ENCODE data around the gene ADARB2. TPM values are rescaled to one million over a fixed set of nuclear protein-coding genes. Genes with fewer than 3 reads are reported as not detected.

The ADARB2 gene
- total RNA-seq, 2 experiments from 2014 or later = 0.17 to 0.30 TPM

GRCh38 chr10:1215862-1216573, 521.3 kb downstream of the ADARB2 start:
- no peak overlapping the region for H3K4me3 Mint-ChIP-seq
- H3K27ac Mint-ChIP-seq = no peak overlapping the region
- no peaks in the 10 kb centered on the region for H3K4me1 Mint-ChIP-seq
- no peak for DNase-seq
- H3K9me3 Mint-ChIP-seq = no peaks in the 10 kb centered on the region
- H3K27me3 Mint-ChIP-seq = no peaks in the 10 kb centered on the region
- H3K36me3 Mint-ChIP-seq (ENCODE audit: low read depth) = no peaks in the 10 kb centered on the region
- CTCF ChIA-PET = no interaction called here
- POLR2A ChIA-PET = no interaction called here

GRCh38 chr10:1214882-1215540, 522.3 kb downstream of the ADARB2 start:
- CTCF ChIA-PET = no interaction called here
- Mint-ChIP-seq H3K4me1 (no peaks in the 10 kb centered on the region), H3K27ac (no peak overlapping the region), H3K4me3 (no peak overlapping the region), H3K9me3 (no peaks in the 10 kb centered on the region), H3K36me3 (ENCODE audit: low read depth) (no peaks in the 10 kb centered on the region), H3K27me3 (no peaks in the 10 kb centered on the region)
- POLR2A ChIA-PET = no interaction called here
- DNase-seq = no peak

GRCh38 chr10:1214071-1214675, 523.2 kb downstream of the ADARB2 start:
- Mint-ChIP-seq H3K27me3 (no peaks in the 10 kb centered on the region), H3K9me3 (no peaks in the 10 kb centered on the region), H3K4me1 (no peaks in the 10 kb centered on the region), H3K27ac (no peak overlapping the region), H3K4me3 (no peak overlapping the region), H3K36me3 (ENCODE audit: low read depth) (no peaks in the 10 kb centered on the region)
- DNase-seq = no peak
- ChIA-PET POLR2A (no interaction called here), CTCF (no interaction called here)

GRCh38 chr10:1213252-1214070, 523.9 kb downstream of the ADARB2 start:
- H3K4me3 Mint-ChIP-seq = no peak overlapping the region
- no peaks in the 10 kb centered on the region for H3K27me3 Mint-ChIP-seq
- DNase-seq = no peak
- ChIA-PET CTCF (interaction anchor here (0.6 kb wide), 1 partner anchor 190 kb away, joined by 3 read pairs; no protein-coding TSS in a partner anchor), POLR2A (no interaction called here)
- no peak overlapping the region for H3K27ac Mint-ChIP-seq
- no peaks in the 10 kb centered on the region for H3K9me3 Mint-ChIP-seq
- no peaks in the 10 kb centered on the region for H3K4me1 Mint-ChIP-seq
- no peaks in the 10 kb centered on the region for H3K36me3 Mint-ChIP-seq (ENCODE audit: low read depth)

GRCh38 chr10:1212571-1213141, 524.7 kb downstream of the ADARB2 start:
- Mint-ChIP-seq H3K9me3 (no peaks in the 10 kb centered on the region), H3K27me3 (no peaks in the 10 kb centered on the region), H3K4me1 (no peaks in the 10 kb centered on the region), H3K4me3 (no peak overlapping the region), H3K36me3 (ENCODE audit: low read depth) (no peaks in the 10 kb centered on the region), H3K27ac (no peak overlapping the region)
- ChIA-PET POLR2A (no interaction called here), CTCF (no interaction called here)
- no peak for DNase-seq

GRCh38 chr10:1211844-1212570, 525.3 kb downstream of the ADARB2 start:
- POLR2A ChIA-PET = no interaction called here
- Mint-ChIP-seq H3K27me3 (no peaks in the 10 kb centered on the region), H3K36me3 (ENCODE audit: low read depth) (no peaks in the 10 kb centered on the region), H3K27ac (no peak overlapping the region), H3K4me1 (no peaks in the 10 kb centered on the region), H3K9me3 (no peaks in the 10 kb centered on the region), H3K4me3 (no peak overlapping the region)
- DNase-seq = no peak
- CTCF ChIA-PET = no interaction called here

GRCh38 chr10:1210667-1211066, 526.7 kb downstream of the ADARB2 start:
- DNase-seq = no peak
- Mint-ChIP-seq H3K4me3 (no peak overlapping the region), H3K4me1 (no peaks in the 10 kb centered on the region), H3K36me3 (ENCODE audit: low read depth) (no peaks in the 10 kb centered on the region), H3K27ac (no peak overlapping the region), H3K9me3 (no peaks in the 10 kb centered on the region), H3K27me3 (no peaks in the 10 kb centered on the region)
- ChIA-PET CTCF (no interaction called here), POLR2A (no interaction called here)

- Mint-ChIP-seq H3K27ac (peak overlapping the region; percentile 9), H3K9me3 (no peaks in the 10 kb centered on the region), H3K36me3 (ENCODE audit: low read depth) (no peaks in the 10 kb centered on the region), H3K4me1 (no peaks in the 10 kb centered on the region), H3K4me3 (no peak overlapping the region), H3K27me3 (no peaks in the 10 kb centered on the region)
- ChIA-PET CTCF (interaction anchor here (0.5 kb wide), 1 partner anchor 131 kb away, joined by 3 read pairs; no protein-coding TSS in a partner anchor), POLR2A (no interaction called here)
- no peak for DNase-seq
Observed at GRCh38 chr10:1209355-1209979, 527.9 kb downstream of the ADARB2 start.

- H3K27ac Mint-ChIP-seq = no peak overlapping the region
- CTCF ChIA-PET = interaction anchor here (0.5 kb wide), 1 partner anchor 130 kb away, joined by 3 read pairs; no protein-coding TSS in a partner anchor
- H3K36me3 Mint-ChIP-seq (ENCODE audit: low read depth) = no peaks in the 10 kb centered on the region
- no peak overlapping the region for H3K4me3 Mint-ChIP-seq
- no peak for DNase-seq
- H3K27me3 Mint-ChIP-seq = no peaks in the 10 kb centered on the region
- no peaks in the 10 kb centered on the region for H3K4me1 Mint-ChIP-seq
- no peaks in the 10 kb centered on the region for H3K9me3 Mint-ChIP-seq
- POLR2A ChIA-PET = no interaction called here
Observed at GRCh38 chr10:1208366-1209311, 528.7 kb downstream of the ADARB2 start.

- DNase-seq = no peak
- Mint-ChIP-seq H3K9me3 (no peaks in the 10 kb centered on the region), H3K4me3 (no peak overlapping the region), H3K4me1 (no peaks in the 10 kb centered on the region), H3K27ac (no peak overlapping the region), H3K36me3 (ENCODE audit: low read depth) (no peaks in the 10 kb centered on the region), H3K27me3 (no peaks in the 10 kb centered on the region)
- ChIA-PET CTCF (no interaction called here), POLR2A (no interaction called here)
Observed at GRCh38 chr10:1206601-1207000, 530.7 kb downstream of the ADARB2 start.

- Mint-ChIP-seq H3K9me3 (no peaks in the 10 kb centered on the region), H3K27ac (no peak overlapping the region), H3K4me1 (no peaks in the 10 kb centered on the region), H3K27me3 (no peaks in the 10 kb centered on the region), H3K36me3 (ENCODE audit: low read depth) (no peaks in the 10 kb centered on the region), H3K4me3 (no peak overlapping the region)
- ChIA-PET CTCF (no interaction called here), POLR2A (no interaction called here)
- DNase-seq = no peak
Observed at GRCh38 chr10:1206101-1206500, 531.2 kb downstream of the ADARB2 start.

Measured in activated CD4-positive, alpha-beta T cell treated with anti-CD3 and anti-CD28 coated beads, Interleukin-2, amount 10 ng/mL, durations not matched to agents 7 days and 5 days (primary cell).